ENCODE results near the gene SIGMAR1.

SIGMAR1 gene

DNA sequence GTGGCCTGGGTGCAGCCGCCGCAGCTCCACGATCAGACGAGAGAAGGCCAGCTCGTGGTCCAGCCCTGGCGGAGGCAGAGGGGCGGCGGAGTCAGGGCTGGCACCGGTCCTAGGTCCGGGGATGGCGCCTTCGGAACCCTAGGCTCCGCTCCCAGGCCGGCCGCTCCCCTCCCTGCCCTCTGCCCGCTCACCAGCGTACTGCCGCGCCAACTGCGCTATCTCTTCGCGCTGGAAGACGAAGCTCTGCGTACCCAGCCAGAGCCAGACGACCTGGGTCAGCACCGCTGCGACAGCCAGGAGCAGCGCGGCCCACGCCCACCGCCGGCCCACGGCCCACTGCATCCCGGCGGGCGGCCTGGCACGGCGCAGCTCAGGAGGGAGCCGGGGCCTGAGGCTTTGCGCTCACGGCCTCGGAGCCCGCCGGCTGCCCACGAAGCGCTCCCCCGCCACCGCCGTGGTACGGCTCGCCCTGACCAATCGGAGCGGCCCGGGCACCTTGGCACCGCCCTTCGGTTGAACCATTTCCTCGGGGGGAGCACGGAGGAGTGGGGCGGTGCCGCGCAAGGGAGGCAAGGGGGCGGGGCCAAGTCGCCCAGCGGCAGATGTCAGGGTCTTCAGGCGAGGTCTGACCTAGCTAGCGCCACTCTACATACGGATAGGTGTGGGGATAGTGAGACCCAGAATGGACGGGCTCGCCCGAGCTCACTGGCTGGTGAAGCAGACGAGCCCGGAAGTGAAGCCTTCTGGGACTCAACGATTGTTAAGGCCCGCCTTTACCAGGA is at the start of gene SIGMAR1:
Gene SIGMAR1 (minus strand): TSS at position 432 of the 782 bp plus-strand sequence. CDS start 90 bp downstream, at position 342.
- peak; percentile 92 for DNase-seq

DNA sequence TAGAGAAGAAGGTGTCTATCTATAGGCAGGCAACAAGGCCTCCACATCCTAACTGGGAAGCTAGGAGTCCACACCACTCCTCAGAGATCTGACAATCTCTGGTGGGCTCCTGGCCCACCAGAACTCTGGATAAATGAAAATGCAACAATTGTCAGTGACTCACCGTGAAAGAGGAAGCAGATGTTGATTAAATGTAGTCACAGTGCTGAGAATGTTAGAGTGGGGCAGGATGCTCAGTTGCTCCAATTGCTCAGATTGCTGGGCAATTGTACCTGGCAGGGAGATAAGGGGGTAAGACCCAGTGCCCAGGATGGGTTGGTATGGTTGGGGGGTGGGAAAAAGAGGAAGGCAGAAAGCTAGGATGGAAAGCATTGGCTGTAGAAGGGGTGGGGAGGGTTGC is 49.1 kb upstream of the SIGMAR1 start:
- DNase-seq = peak; percentile 51

DNA sequence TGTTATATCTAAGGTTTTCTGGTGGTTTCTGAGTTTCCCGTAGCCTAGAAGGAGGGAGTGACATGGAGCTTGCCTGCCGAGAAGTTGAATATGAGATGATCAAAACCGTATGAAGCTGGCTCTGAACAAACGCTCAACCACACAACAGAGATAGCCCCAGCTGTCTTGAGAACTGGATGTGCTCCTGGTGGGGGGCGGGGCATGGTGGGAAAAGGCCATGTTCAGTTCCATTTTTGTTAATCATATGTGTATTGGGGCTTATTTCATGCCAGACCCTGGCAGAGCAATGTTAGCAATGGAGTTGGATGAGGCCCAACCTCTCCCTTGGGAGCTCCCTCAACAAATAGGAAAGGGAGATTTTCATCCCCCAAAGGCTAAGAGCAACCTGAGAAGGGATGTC is 48.6 kb upstream of the SIGMAR1 start:
- no peak for DNase-seq

DNA sequence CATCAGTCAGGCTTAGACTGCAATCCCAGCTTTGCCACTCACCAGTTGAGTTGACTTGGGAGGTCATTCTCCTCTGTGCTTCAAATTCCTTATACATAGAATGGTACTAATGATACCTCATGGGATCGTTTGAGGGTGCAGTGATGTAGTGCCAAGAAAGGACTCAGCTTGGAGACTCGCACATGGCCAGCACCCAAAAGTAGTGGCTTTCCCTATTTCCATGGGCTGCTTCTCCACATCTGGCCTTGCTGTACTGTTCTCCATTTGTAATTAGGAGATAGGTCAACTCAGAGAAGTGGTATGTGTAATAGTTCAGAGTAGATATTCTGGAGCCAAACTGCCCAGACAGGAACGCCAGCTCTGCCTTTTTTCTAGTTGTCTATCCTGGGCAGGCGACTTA is 48.0 kb upstream of the SIGMAR1 start:
- no peak for DNase-seq

DNA sequence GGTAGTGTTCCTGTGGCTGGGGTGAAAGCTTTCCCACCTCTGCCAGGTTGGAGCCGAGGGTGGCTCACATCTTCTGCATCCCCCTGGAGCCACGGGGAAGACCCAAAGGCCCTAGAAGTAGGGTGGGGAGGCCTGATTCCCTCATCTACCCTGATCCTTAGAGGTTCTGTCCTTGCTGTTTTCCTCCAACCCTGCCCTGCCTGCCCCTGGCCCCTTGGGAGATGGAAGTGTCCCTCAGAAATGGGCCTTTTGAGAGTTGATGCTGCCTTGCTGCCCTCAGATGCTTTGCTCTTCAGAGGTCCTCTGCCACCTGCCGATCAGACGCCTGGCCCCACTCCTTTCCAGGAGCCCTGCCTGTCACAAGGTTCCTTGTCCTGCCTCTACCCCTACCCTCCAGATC is 47.2 kb upstream of the SIGMAR1 start:
- DNase-seq = no peak

DNA sequence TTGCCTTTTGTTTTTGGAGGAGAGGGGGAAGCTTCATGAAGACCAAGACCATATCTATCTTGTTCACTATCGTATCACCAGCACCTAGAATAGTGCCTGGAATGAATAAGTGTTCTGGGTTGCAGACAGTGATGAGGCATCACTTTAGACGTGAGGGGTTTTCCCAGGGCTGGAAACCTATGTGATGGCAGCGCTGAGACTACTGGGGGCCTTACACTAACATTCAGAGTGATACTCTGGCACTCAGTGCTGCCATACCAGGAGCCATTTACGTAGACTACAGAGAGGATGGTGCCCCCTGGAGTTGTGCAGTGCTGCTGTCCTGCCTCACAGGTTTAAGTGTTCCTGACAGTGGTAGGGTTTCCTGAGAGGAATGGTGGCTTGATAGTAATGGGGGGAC is 46.6 kb upstream of the SIGMAR1 start:
- no peak for DNase-seq

DNA sequence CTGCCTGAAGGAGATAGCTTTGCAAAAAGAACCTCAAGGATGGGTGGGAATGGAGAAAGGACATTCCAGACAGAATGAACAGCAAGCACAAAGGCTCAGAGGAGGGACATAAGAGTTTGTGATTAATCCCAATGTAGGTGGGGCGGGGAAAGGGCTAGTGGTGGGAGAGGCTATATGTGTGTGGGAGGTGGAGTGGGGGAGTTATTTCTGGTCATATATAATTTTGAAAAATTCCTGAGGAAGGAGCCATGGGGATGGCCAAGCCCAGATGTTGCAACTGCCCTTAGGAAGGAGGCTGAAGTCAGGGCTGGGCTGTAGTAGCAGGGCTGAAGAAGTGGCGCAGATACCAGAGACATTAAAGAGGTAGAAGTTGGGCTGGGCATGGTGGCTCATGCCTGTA is 38.3 kb upstream of the SIGMAR1 start:
- DNase-seq = no peak

DNA sequence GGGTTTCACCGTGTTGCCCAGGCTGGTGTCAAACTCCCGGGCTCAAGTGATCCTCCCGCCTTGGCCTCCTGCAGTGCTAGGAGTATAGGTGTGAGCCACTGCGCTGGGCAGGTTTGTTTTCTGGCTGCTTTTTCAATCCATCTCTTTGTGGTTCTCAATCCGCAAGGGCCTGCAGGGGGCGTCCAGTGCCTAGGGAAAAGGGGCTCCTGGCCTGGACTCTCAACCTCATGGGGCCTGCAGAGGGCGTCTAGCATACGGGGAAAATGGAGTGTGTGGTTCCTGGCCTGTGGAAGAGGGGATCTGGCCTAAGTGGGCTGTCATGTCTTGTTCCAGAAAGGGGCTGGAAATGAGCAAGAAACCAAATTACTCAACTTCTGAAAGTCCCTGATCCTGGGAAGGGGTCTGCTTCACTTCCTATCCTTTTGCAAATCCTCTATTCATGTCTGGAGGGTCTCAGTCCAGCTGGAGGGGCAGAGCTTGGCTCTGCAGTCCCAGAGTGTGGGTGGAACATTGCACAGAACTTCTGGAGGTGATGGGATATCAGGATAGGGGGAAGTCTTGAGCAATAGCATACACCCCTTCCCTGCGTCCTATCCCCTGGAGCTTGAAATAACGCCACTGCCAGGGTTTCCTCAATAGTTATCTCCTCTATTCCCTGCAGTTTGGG is 37.6 kb upstream of the SIGMAR1 start:
- DNase-seq = peak; percentile 83

DNA sequence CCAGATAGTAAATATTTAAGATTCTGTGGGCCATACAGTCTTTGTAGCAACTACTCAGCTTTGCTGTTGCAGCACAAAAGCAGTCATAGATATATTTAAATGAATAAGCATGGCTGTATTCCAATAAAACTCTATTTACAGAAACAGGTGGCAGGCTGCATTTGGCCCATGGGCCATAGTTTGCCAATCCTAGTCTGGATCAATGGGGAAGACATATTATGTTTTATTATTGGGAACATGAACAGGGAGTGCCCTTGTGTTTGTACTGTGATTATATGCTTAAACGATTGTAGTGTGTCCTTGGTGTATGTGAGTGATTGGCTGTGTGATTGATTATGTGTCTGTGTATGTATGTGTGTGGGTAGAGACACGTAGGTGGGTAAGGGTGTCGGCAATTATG is 36.9 kb upstream of the SIGMAR1 start:
- DNase-seq = no peak

DNA sequence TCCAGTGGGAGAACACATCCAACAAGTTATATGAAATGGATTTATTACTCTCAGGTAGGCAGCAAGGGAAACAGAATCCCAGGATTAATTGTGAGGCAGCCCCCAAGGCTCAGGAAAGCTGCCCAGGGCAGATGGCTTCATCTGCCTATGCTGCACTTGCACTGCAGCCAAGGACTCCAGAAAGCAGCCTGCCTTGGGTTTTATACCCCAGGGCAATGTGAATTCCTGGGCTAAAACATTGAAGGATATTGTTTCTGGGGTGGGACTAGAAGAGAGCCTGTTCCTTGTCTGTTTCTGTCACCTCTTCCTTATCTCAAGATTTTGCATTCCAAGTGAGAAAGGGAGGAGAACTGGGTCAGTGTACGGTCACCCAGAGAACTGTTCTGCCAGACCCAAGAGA is 33.7 kb upstream of the SIGMAR1 start:
- no peak for DNase-seq

DNA sequence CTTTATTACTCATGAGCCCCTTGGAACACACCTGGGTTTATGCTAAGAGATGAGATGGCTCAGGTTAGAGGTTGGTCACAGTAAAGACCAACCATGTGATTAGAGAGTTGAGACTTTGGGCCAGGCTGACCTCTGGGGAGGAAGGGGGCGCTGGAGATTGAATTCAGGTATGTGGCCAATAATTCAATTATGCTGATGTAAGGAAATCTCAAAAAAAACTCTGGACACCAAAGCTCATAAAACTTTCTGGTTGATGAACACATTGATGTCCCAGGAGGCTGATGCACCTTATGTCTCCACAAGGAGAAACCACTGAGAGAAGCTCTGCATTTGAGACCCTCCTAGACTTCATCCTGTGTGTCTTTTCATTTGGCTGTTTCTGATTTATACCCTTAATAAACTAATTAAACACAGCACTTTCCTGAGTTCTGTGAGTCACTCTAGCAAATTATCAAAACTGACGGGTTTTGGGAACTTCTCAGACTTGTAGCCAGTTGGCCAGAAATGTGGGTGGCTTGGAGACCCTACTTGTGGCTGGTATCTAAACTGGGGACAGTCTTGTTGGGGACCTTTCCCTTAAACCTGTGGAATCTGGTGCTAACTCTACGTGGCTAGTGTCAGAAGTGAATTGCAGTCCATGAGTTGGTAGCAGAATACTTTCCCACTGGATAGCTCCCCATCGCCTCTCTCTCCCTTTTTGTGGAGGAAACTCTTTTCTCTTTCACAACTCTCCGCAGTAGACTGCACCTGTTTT is 32.4 kb upstream of the SIGMAR1 start:
- DNase-seq = no peak

DNA sequence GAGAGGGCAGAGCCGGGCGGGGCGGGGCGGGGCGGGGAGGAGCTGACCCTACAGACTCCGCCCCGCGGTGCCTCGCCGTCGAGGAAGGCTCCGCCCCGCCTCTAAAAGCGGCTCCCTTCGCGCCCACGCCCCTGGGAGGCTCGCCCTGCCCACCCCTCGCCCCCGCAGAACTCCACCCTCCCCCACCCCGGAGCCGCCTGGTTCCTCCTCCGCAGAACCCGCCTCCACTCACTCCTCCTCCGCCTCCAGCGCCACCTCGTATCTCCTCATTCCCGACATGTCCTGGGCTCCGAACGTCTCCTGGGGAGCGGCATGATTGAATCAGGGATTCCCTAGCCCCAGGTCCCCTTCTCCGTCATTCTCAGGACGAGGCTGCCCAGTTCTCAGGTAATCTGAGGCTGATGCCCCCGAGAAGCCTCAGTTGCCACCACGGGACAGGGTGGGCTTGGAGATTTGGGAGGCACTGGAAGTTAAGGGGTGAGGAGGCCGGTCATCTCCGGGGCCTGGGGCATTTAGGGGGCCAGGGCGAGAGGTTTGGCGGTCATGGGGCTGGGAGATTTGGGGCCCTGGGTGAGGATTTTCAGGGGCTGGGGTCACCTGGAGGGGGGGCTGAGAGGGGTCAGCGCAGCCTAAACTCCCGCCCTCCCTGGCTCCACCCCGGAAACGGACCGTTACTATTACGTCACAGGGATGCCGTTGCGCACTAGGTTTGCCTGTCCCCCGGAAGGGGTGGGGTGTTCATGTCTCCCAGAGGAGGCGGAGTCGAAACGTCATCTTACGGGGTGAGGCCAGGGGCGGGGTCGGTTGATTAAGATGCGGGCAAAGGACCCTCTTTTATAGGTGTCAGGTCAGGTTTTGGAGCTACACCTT is 28.0 kb upstream of the SIGMAR1 start:
- DNase-seq = peak; percentile 92

DNA sequence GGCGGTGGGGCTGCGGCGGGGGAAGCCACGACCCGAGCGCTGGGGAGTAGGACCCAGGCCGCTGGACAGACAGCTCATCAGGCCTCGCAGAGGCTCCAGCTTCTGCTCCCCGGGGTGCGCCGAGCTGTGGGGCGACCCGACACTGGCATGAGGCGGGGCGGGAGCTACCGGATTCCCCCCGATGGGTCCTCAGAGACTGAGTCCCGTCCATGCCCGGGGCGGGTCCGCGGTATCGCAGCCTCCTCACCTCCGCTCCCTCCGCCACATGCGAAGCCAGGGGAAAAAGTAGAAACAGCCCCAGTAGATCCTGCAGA is 27.4 kb upstream of the SIGMAR1 start:
- DNase-seq = no peak

DNA sequence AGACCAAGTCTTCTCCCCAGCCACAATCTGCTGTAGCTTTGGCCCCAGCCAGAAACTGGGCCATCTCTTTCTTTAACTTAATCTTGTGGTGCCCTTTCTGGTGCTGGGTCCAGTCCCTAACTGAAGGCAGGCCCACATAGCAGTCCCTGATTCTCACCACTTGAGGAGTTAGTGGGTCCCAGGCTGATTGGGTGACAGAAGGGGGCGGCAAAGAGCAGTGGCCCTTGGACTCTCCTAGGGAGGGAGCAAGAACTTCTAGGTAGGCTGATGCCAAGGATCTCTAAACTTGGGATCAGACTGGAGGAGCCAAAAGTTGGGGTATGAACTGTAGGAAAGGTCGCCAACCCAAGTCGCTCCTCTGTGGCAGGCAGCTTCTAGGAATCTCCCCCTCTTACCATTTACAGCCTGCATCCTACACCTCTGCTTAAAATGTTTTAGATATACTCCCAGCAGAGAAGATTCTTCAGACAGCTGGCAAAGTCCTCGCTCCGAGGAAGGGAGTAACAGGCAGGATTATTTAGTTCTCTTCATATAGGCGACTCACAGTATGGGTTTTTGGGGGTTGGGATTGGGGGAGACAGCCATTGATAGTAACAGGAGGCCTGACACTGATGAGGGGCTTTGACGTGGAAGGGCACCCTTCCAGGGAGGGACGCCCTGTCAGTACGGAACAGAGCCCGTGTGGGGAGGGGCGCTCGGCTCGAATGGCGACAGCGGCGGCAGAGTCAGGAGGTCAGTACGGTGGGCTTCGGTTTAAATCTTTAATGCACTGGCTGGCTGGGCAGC is 26.9 kb upstream of the SIGMAR1 start:
- DNase-seq = peak; percentile 80

DNA sequence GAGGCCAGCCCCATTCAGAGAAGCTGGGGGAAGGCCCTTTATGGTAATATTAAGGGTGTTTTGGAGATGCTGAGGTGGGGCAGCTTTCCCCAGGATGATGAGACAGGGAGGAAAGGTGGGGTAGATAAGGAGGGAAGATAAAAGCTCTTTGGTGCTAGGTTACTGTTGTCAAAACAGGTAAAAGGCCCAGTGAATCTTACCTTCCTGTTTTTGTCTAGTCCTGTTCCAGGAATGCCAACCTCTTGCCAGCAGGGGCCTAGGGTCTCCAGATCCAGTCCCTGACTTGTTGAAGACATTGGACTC is 25.7 kb upstream of the SIGMAR1 start:
- no peak for DNase-seq

DNA sequence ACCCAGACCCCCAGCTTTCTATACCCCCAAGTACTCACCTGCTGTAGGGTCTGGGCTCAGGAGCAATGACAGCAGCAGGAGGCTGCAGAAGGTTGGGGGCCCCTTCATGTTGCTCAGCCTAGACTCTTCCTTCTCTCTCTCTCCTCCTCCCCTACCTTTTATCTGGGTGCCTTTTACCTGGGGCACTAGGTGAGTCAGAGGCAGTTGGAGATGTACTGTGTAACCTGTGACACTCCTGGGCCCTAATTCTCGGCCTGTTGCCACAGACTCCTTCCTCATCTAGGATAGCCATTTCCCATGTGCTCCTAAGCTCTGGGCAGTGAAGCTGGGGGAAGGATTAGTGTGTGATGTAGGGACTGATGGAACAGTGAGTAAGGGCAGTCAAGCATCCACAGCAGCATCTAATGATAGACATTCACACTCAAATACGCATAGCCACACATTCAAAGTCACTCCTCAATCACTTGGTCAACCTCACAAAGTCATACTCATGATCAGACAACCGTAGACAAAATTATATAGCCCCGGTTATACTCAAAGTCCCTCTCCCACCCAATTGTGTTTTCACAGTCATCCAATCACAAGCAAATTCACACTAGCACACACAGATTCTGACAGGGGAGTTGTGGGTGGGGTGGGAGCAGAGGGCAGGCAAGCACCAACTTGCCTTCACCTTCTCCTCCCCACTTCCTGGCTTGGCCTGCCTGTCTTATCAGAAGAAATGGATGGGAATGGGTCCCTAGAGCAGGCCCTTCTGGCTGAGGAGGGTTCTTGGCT is 25.1 kb upstream of the SIGMAR1 start, which contains the start of gene CCL27:
Gene CCL27 (minus strand): TSS at position 132 of the 777 bp plus-strand sequence. CDS start 24 bp downstream, at position 108.
- DNase-seq = no peak

DNA sequence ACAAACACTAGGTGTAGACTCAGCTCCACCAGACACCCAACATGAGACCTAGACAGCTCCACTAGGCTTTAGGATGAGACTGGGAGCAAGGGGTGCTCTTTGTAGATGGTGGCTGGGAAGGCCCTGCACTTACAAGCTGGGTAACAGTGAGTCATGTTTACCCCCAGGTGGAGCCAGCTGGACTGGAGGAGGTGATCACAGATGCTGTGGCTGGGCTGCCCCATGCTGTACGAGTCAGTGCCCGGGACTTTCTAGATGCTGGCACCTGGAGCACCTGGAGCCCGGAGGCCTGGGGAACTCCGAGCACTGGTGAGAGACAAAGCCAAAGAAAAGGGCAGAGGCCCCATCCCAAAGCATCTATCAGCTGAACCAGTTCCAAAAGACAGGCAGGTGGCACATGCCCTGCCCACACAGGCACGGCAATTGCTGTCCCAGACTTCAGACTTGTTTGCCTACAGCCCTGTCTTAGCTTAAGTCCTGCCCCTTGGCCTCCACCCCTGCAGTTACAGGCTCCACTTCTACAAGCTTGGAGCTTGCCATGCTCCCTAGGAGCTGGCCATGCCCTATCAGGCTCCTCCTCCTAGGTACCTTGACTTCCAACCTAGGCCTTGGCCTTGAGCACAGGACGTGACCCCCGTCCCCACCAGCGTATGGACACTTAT is 22.1 kb upstream of the SIGMAR1 start:
- DNase-seq = no peak

DNA sequence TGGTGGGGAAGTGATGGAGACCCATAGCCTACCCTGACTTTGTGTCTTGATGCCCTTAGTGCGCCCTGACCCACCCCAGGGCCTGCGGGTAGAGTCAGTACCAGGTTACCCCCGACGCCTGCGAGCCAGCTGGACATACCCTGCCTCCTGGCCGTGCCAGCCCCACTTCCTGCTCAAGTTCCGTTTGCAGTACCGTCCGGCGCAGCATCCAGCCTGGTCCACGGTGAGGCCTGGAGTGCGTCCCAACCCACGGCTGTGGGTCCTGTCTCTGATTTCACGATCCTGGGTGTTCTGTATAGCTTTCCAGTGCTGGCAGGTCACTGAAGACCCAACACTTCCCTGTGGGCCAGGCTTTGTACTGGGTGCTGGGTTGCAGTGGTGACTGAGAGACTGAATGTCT is 20.9 kb upstream of the SIGMAR1 start:
- DNase-seq = no peak

DNA sequence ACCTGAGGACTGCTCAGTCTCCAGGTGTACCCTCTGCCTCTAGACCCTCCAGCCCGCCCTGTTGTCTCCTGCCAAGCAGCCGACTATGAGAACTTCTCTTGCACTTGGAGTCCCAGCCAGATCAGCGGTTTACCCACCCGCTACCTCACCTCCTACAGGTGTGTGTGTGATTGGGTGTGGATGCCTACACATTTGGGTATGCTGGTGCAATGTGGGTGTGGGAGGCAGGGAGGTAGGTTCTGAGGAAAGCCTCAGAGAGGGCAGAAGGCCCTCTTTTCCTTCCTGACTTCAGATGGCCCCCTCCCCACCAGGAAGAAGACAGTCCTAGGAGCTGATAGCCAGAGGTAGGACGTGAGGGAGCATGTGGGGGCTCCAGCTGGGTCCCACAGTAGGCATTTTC is 19.4 kb upstream of the SIGMAR1 start:
- no peak for DNase-seq

DNA sequence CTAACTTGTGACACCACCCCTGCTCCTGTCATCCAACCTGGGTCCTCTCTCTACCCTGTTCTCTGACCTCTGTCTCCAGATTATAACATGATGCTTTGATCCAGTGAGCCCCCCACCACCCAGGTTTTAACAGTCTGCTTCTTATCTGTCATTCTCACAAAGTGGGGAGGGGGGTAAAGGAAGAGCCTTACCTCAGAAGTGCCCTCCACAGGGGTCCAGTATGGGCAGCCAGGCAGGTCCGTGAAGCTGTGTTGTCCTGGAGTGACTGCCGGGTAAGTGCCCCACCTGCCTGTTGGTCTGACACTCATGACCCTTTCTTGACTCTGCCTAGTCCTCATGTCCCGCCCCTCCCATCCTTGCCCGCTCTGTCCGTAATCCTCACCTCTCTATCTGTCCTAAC is 17.8 kb upstream of the SIGMAR1 start:
- DNase-seq = no peak
